ENCODE data around the gene GPR61. TPM values are rescaled to one million over a fixed set of nuclear protein-coding genes. Genes with fewer than 3 reads are reported as not detected.

The GPR61 gene
- polyA plus RNA-seq, 1 donor (not counting 4 experiments of a cell fraction or from before 2014, with no cell fraction given), result not detected

- Histone ChIP-seq H2AFZ (ENCODE audit: control insufficient read depth, low read length) (no peak overlapping the region), H3K4me1 (ENCODE audit: control insufficient read depth, extremely low read depth, insufficient read depth, low read length) (peaks cover 3% of the 10 kb centered on the region), H3K9me3 (ENCODE audit: control insufficient read depth, low read depth, low read length) (no peaks in the 10 kb centered on the region), H3K9ac (ENCODE audit: control insufficient read depth, extremely low read depth, insufficient read depth, low read length) (no peak overlapping the region), H3K79me2 (ENCODE audit: control insufficient read depth, insufficient read depth, low read length) (no peaks in the 10 kb centered on the region), H3K36me3 (ENCODE audit: control insufficient read depth in 2 of 2, extremely low read depth in 1 of 2, insufficient read depth in 2 of 2, low read length in 2 of 2) (peaks cover 0 to 1% of the 10 kb centered on the region in 2 experiments), H3K27ac (ENCODE audit: control insufficient read depth, insufficient read depth, low read length) (no peak overlapping the region), H4K20me1 (ENCODE audit: control insufficient read depth, extremely low read depth, insufficient read depth, low read length) (no peaks in the 10 kb centered on the region), H3K4me2 (ENCODE audit: control insufficient read depth, extremely low read depth, insufficient read depth, low read depth, low read length) (no peak overlapping the region), H3K4me3 (ENCODE audit: control insufficient read depth in 2 of 3, extremely low read depth in 1 of 3, insufficient read depth in 2 of 3, low read depth in 1 of 3, low read length in 3 of 3) (no peak overlapping the region), H3K9me1 (ENCODE audit: control insufficient read depth, extremely low read depth, insufficient read depth, low read length) (no peaks in the 10 kb centered on the region), H3K27me3 (ENCODE audit: control insufficient read depth, extremely low read depth, insufficient read depth, low read length) (peaks cover 12% of the 10 kb centered on the region)
- dilution Hi-C loops (cut with MboI; ENCODE audit: extremely low pct_ligation_motif_present, low sequenced_read_pairs), result no loop called here
- FAIRE-seq (no peak), DNase-seq (ENCODE audit: low read depth, low spot score) (no peak)
- TF ChIP-seq EZH2 (IDR thresholded peaks at IDR 0.05; ENCODE audit: low read length) (no peak), CTCF (optimal IDR thresholded peaks at IDR 0.05 in 1 of 3, IDR thresholded peaks at IDR 0.05 in 1 of 3, conservative IDR thresholded peaks at IDR 0.05 in 1 of 3; ENCODE audit: extremely low read depth in 1 of 3, insufficient read depth in 2 of 3, low read length in 3 of 3) (no peak)
Measured at GRCh38 chr1:109504974-109505373, 34.7 kb upstream of the GPR61 start.

GRCh38 chr1:109508001-109508872 lies 31.4 kb upstream of the GPR61 start:
- dilution Hi-C loops (cut with MboI; ENCODE audit: extremely low pct_ligation_motif_present, low sequenced_read_pairs), result no loop called here
- H3K4me2 ChIP-seq (ENCODE audit: control insufficient read depth, extremely low read depth, insufficient read depth, low read depth, low read length), result no peak overlapping the region
- no peaks in the 10 kb centered on the region for H3K9me3 ChIP-seq (ENCODE audit: control insufficient read depth, low read depth, low read length)

More at GRCh38 chr1:109508001-109508872, 31.4 kb upstream of the GPR61 start:
- Histone ChIP-seq H3K4me3 (ENCODE audit: control insufficient read depth in 2 of 3, extremely low read depth in 1 of 3, insufficient read depth in 2 of 3, low read depth in 1 of 3, low read length in 3 of 3) (no peak overlapping the region), H3K36me3 (ENCODE audit: control insufficient read depth in 2 of 2, extremely low read depth in 1 of 2, insufficient read depth in 2 of 2, low read length in 2 of 2) (no peaks in the 10 kb centered on the region), H3K9ac (ENCODE audit: control insufficient read depth, extremely low read depth, insufficient read depth, low read length) (no peak overlapping the region), H4K20me1 (ENCODE audit: control insufficient read depth, extremely low read depth, insufficient read depth, low read length) (no peaks in the 10 kb centered on the region), H3K4me1 (ENCODE audit: control insufficient read depth, extremely low read depth, insufficient read depth, low read length) (peaks cover 2% of the 10 kb centered on the region), H3K27me3 (ENCODE audit: control insufficient read depth, extremely low read depth, insufficient read depth, low read length) (peaks cover 27% of the 10 kb centered on the region), H3K27ac (ENCODE audit: control insufficient read depth, insufficient read depth, low read length) (no peak overlapping the region), H3K9me1 (ENCODE audit: control insufficient read depth, extremely low read depth, insufficient read depth, low read length) (no peaks in the 10 kb centered on the region), H2AFZ (ENCODE audit: control insufficient read depth, low read length) (no peak overlapping the region), H3K79me2 (ENCODE audit: control insufficient read depth, insufficient read depth, low read length) (no peaks in the 10 kb centered on the region)
- DNase-seq (ENCODE audit: low read depth, low spot score) (no peak), FAIRE-seq (no peak)
- TF ChIP-seq CTCF (optimal IDR thresholded peaks at IDR 0.05 in 1 of 3, IDR thresholded peaks at IDR 0.05 in 1 of 3, conservative IDR thresholded peaks at IDR 0.05 in 1 of 3; ENCODE audit: extremely low read depth in 1 of 3, insufficient read depth in 2 of 3, low read length in 3 of 3) (no peak), EZH2 (IDR thresholded peaks at IDR 0.05; ENCODE audit: low read length) (no peak)

Data from keratinocyte (primary cell).